Activated CD4-positive, alpha-beta T cell treated with anti-CD3 and anti-CD28 coated beads, Interleukin-2, amount 10 ng/mL, durations not matched to agents 7 days and 5 days (primary cell): ENCODE measurements around the gene PKDCC. TPM values are rescaled to one million over a fixed set of nuclear protein-coding genes. Genes with fewer than 3 reads are reported as not detected.

Experiments
- CTCF ChIA-PET: fragments of 350-600 bp; sonication (Branson Sonifier 250); formaldehyde crosslinking; loops from one replicate; lab custom pipeline; 2021; ENCODE audit warnings: antibody characterized with exemption; lab: Charles Lee
- POLR2A ChIA-PET: fragments of 350-600 bp; sonication (Branson Sonifier 250); formaldehyde crosslinking; loops from one replicate; lab custom pipeline; 2021; ENCODE audit warnings: antibody characterized with exemption; lab: Charles Lee
- DNase-seq: peaks from one replicate; pipeline ENCODE4 v3.0.0-alpha.2; 2020
- H3K27ac Mint-ChIP-seq: one replicate; pipeline ENCODE4 v1.8.0; 2021; ENCODE audit warnings: mild to moderate bottlenecking, moderate library complexity, mixed read lengths
- H3K27me3 Mint-ChIP-seq: one replicate; pipeline ENCODE4 v1.8.0; 2021; ENCODE audit warnings: mixed read lengths
- H3K36me3 Mint-ChIP-seq: one replicate; pipeline ENCODE4 v1.8.0; 2021; ENCODE audit warnings: low read depth, mixed read lengths
- H3K4me1 Mint-ChIP-seq: one replicate; pipeline ENCODE4 v1.8.0; 2021; ENCODE audit warnings: mixed read lengths
- H3K4me3 Mint-ChIP-seq: one replicate; pipeline ENCODE4 v1.8.0; 2021; ENCODE audit warnings: mild to moderate bottlenecking, moderate library complexity, mixed read lengths
- H3K9me3 Mint-ChIP-seq: one replicate; pipeline ENCODE4 v1.8.0; 2021; ENCODE audit warnings: mixed read lengths
- total RNA-seq, 2 experiments: library from RNA; stranded (reverse); gene quantifications; one replicate each; pipeline ENCODE4 v1.2.3, GENCODE V29; 2021

Gene PKDCC
- total RNA-seq, 2 experiments from 2014 or later = not detected

- H3K4me1 Mint-ChIP-seq = no peaks in the 10 kb centered on the region
Observed at GRCh38 chr2:42045848-42046748, 1.7 kb upstream of the PKDCC start.

GRCh38 chr2:42046819-42047487, 868 bp upstream of the PKDCC start:
- no peak for DNase-seq
- peak overlapping the region; percentile 48 for H3K4me3 Mint-ChIP-seq
- CTCF ChIA-PET = interaction anchor here (1.1 kb wide), 1 partner anchor 179 kb away, joined by 4 read pairs; no protein-coding TSS in a partner anchor
- H3K36me3 Mint-ChIP-seq = no peaks in the 10 kb centered on the region
- H3K27ac Mint-ChIP-seq = no peak overlapping the region
- POLR2A ChIA-PET = no interaction called here
- H3K4me1 Mint-ChIP-seq = no peaks in the 10 kb centered on the region
- peaks cover 68% of the 10 kb centered on the region for H3K27me3 Mint-ChIP-seq
- H3K9me3 Mint-ChIP-seq = no peaks in the 10 kb centered on the region

More at GRCh38 chr2:42045848-42046748, 1.7 kb upstream of the PKDCC start:
- POLR2A ChIA-PET = no interaction called here
- Mint-ChIP-seq H3K9me3 (no peaks in the 10 kb centered on the region), H3K4me3 (peak overlapping the region; percentile 38), H3K27me3 (peaks cover 65% of the 10 kb centered on the region), H3K36me3 (no peaks in the 10 kb centered on the region), H3K27ac (no peak overlapping the region)
- no peak for DNase-seq
- CTCF ChIA-PET = interaction anchor here (1.0 kb wide), 1 partner anchor 22 kb away, joined by 3 read pairs; no protein-coding TSS in a partner anchor

- Mint-ChIP-seq H3K27me3 (peaks cover 63% of the 10 kb centered on the region), H3K4me1 (no peaks in the 10 kb centered on the region), H3K36me3 (no peaks in the 10 kb centered on the region), H3K4me3 (peak overlapping the region; percentile 43), H3K27ac (no peak overlapping the region), H3K9me3 (no peaks in the 10 kb centered on the region)
- CTCF ChIA-PET = interaction anchor here (0.6 to 1.3 kb wide), 2 partner anchors 16 to 196 kb away, joined by 3 read pairs; no protein-coding TSS in a partner anchor
- POLR2A ChIA-PET = no interaction called here
- DNase-seq = no peak
Observed at GRCh38 chr2:42048299-42049220, 739 bp downstream of the PKDCC start.

GRCh38 chr2:42049221-42050009, 1.6 kb downstream of the PKDCC start:
- Mint-ChIP-seq H3K4me1 (no peaks in the 10 kb centered on the region), H3K4me3 (no peak overlapping the region), H3K27ac (no peak overlapping the region), H3K9me3 (no peaks in the 10 kb centered on the region), H3K36me3 (no peaks in the 10 kb centered on the region), H3K27me3 (peaks cover 55% of the 10 kb centered on the region)
- ChIA-PET POLR2A (no interaction called here), CTCF (no interaction called here)
- no peak for DNase-seq

GRCh38 chr2:42050010-42050702, 2.3 kb downstream of the PKDCC start:
- H3K36me3 Mint-ChIP-seq = no peaks in the 10 kb centered on the region
- peaks cover 49% of the 10 kb centered on the region for H3K27me3 Mint-ChIP-seq

GRCh38 chr2:42050703-42051542, 3.1 kb downstream of the PKDCC start:
- Mint-ChIP-seq H3K9me3 (no peaks in the 10 kb centered on the region), H3K4me3 (no peak overlapping the region), H3K36me3 (no peaks in the 10 kb centered on the region), H3K27me3 (peaks cover 42% of the 10 kb centered on the region), H3K4me1 (no peaks in the 10 kb centered on the region), H3K27ac (no peak overlapping the region)
- POLR2A ChIA-PET = no interaction called here
- no peak for DNase-seq
- CTCF ChIA-PET = no interaction called here

More at GRCh38 chr2:42050010-42050702, 2.3 kb downstream of the PKDCC start:
- no peak overlapping the region for H3K27ac Mint-ChIP-seq
- ChIA-PET POLR2A (no interaction called here), CTCF (no interaction called here)
- no peak for DNase-seq
- H3K4me1 Mint-ChIP-seq = no peaks in the 10 kb centered on the region
- no peak overlapping the region for H3K4me3 Mint-ChIP-seq
- H3K9me3 Mint-ChIP-seq = no peaks in the 10 kb centered on the region

GRCh38 chr2:42051543-42052235, 3.9 kb downstream of the PKDCC start:
- H3K27ac Mint-ChIP-seq = no peak overlapping the region
- H3K27me3 Mint-ChIP-seq = peaks cover 38% of the 10 kb centered on the region
- no peak for DNase-seq
- POLR2A ChIA-PET = no interaction called here
- CTCF ChIA-PET = no interaction called here
- no peaks in the 10 kb centered on the region for H3K9me3 Mint-ChIP-seq
- H3K4me3 Mint-ChIP-seq = no peak overlapping the region
- H3K4me1 Mint-ChIP-seq = no peaks in the 10 kb centered on the region
- H3K36me3 Mint-ChIP-seq = no peaks in the 10 kb centered on the region

GRCh38 chr2:42052702-42053481, 5.1 kb downstream of the PKDCC start:
- ChIA-PET POLR2A (no interaction called here), CTCF (interaction anchor here (0.6 kb wide), 2 partner anchors 166 to 307 kb away, joined by 4 read pairs; no protein-coding TSS in a partner anchor)
- Mint-ChIP-seq H3K4me3 (no peak overlapping the region), H3K27ac (no peak overlapping the region), H3K4me1 (no peaks in the 10 kb centered on the region), H3K36me3 (no peaks in the 10 kb centered on the region), H3K27me3 (peaks cover 32% of the 10 kb centered on the region), H3K9me3 (no peaks in the 10 kb centered on the region)
- DNase-seq = no peak

- POLR2A ChIA-PET = no interaction called here
- H3K9me3 Mint-ChIP-seq = no peaks in the 10 kb centered on the region
- CTCF ChIA-PET = interaction anchor here (0.6 to 1.0 kb wide), 2 partner anchors 17 to 307 kb away, joined by 3 to 4 read pairs; no protein-coding TSS in a partner anchor
- peaks cover 32% of the 10 kb centered on the region for H3K27me3 Mint-ChIP-seq
- H3K4me1 Mint-ChIP-seq = no peaks in the 10 kb centered on the region
- H3K4me3 Mint-ChIP-seq = no peak overlapping the region
- DNase-seq = no peak
- H3K36me3 Mint-ChIP-seq = no peaks in the 10 kb centered on the region
- H3K27ac Mint-ChIP-seq = no peak overlapping the region
Observed at GRCh38 chr2:42053482-42053790, 5.6 kb downstream of the PKDCC start.
